RWPE2 (cell line): ENCODE results near the gene GCDH.

Experiments used
- ATAC-seq: fragments of 200-7000 bp; cut with Tn5 transposase; 3 replicates; pipeline ENCODE4 v1.9.1; 2021; ENCODE audit warnings: low read depth
- DNase-seq: peaks from one replicate; pipeline ENCODE4 v3.0.0-alpha.2; 2020; ENCODE audit warnings: low spot score
- H3K27ac ChIP-seq: fragments of 450-650 bp; 2 replicates; pipeline ENCODE4 v1.5.1; 2017; ENCODE audit warnings: mild to moderate bottlenecking; ENCODE audit not compliant: poor library complexity, severe bottlenecking
- H3K27me3 ChIP-seq: fragments of 250-450 bp; sonication (Bioruptor Pico); 2 replicates; pipeline ENCODE4 v1.5.1; 2021; ENCODE audit warnings: mild to moderate bottlenecking, moderate library complexity; ENCODE audit not compliant: insufficient read depth, poor library complexity, severe bottlenecking
- H3K36me3 ChIP-seq: fragments of 250-450 bp; sonication (Bioruptor Pico); 2 replicates; pipeline ENCODE4 v1.5.1; 2020; ENCODE audit warnings: low read depth, mild to moderate bottlenecking, moderate library complexity
- H3K4me1 ChIP-seq: fragments of 250-450 bp; sonication (Bioruptor Pico); 2 replicates; pipeline ENCODE4 v1.5.1; 2021; ENCODE audit warnings: mild to moderate bottlenecking, moderate library complexity; ENCODE audit not compliant: insufficient read depth, poor library complexity, severe bottlenecking
- H3K4me3 ChIP-seq: fragments of 250-450 bp; sonication (Bioruptor Pico); 2 replicates; pipeline ENCODE4 v1.5.1; 2021; ENCODE audit warnings: mild to moderate bottlenecking, moderate library complexity; ENCODE audit not compliant: severe bottlenecking
- H3K9me3 ChIP-seq: fragments of 250-450 bp; sonication (Bioruptor Pico); 2 replicates; pipeline ENCODE4 v1.5.1; 2021; ENCODE audit warnings: mild to moderate bottlenecking, moderate library complexity; ENCODE audit not compliant: severe bottlenecking
- CTCF ChIP-seq: fragments of 450-650 bp; IDR thresholded peaks from one replicate; pipeline ENCODE4 v1.5.1; 2017; ENCODE audit warnings: mild to moderate bottlenecking, moderate library complexity; ENCODE audit not compliant: poor library complexity, severe bottlenecking

Gene GCDH

GRCh38 chr19:12921047-12921446, 30.1 kb downstream of the GCDH start:
- Histone ChIP-seq H3K9me3 (no peaks in the 10 kb centered on the region), H3K4me1 (no peaks in the 10 kb centered on the region), H3K4me3 (no peak overlapping the region), H3K27ac (no peak overlapping the region), H3K36me3 (peaks cover 34% of the 10 kb centered on the region), H3K27me3 (no peaks in the 10 kb centered on the region)
- DNase-seq (no peak), ATAC-seq (no peak)
- no peak for TF ChIP-seq CTCF

- no peak overlapping the region for H3K27ac ChIP-seq
- no peak overlapping the region for H3K4me3 ChIP-seq
- no peak for TF ChIP-seq CTCF
- H3K27me3 ChIP-seq: no peaks in the 10 kb centered on the region
- no peaks in the 10 kb centered on the region for H3K9me3 ChIP-seq
- H3K4me1 ChIP-seq: no peaks in the 10 kb centered on the region
- ATAC-seq (no peak), DNase-seq (no peak)
- peaks cover 50% of the 10 kb centered on the region for H3K36me3 ChIP-seq
Measured at GRCh38 chr19:12922959-12923358, 32.0 kb downstream of the GCDH start.

- no peak overlapping the region for H3K4me3 ChIP-seq
- ATAC-seq (no peak), DNase-seq (no peak)
- H3K4me1 ChIP-seq: no peaks in the 10 kb centered on the region
- H3K9me3 ChIP-seq: no peaks in the 10 kb centered on the region
- H3K27me3 ChIP-seq: no peaks in the 10 kb centered on the region
- peaks cover 68% of the 10 kb centered on the region for H3K36me3 ChIP-seq
- TF ChIP-seq CTCF: no peak
- H3K27ac ChIP-seq: no peak overlapping the region
Measured at GRCh38 chr19:12924621-12925310, 33.8 kb downstream of the GCDH start.

- H3K4me3 ChIP-seq: no peak overlapping the region
- H3K4me1 ChIP-seq: peaks cover 2% of the 10 kb centered on the region
- H3K9me3 ChIP-seq: no peaks in the 10 kb centered on the region
- no peak overlapping the region for H3K27ac ChIP-seq
- DNase-seq: no peak
- H3K27me3 ChIP-seq: no peaks in the 10 kb centered on the region
- peaks cover 62% of the 10 kb centered on the region for H3K36me3 ChIP-seq
- ATAC-seq: no peak
- no peak for TF ChIP-seq CTCF
Measured at GRCh38 chr19:12930002-12930645, 39.2 kb downstream of the GCDH start.
